GM12878 (cell line): ENCODE measurements around the gene PRKCZ. TPM values are rescaled to one million over a fixed set of nuclear protein-coding genes. Genes with fewer than 3 reads are reported as not detected.

Experiments used
- ATAC-seq: fragments of 200-7000 bp; cut with Tn5 transposase; 3 replicates; pipeline ENCODE4 v1.9.1; 2020; ENCODE audit warnings: mild to moderate bottlenecking, moderate library complexity
- BruUV-seq: library from RNA; stranded (reverse); fragments of 400-500 nt; replicated peaks from 2 replicates; lab custom pipeline; 2021; lab: Mats Ljungman, UMichigan
- CTCF ChIA-PET: fragments of 300-600 bp; sonication (Branson Sonifier 250); formaldehyde crosslinking; extraction: SDS; loops from one replicate; lab custom pipeline; 2021; ENCODE audit warnings: inconsistent platforms; lab: Yijun Ruan, JAX
- POLR2A ChIA-PET: fragments of 350-600 bp; formaldehyde crosslinking; extraction: SDS; loops from one replicate; lab custom pipeline; 2021; ENCODE audit warnings: inconsistent platforms; lab: Charles Lee
- RAD21 ChIA-PET: fragments of 300-600 bp; sonication (Branson Sonifier 250); formaldehyde crosslinking; loops from one replicate; lab custom pipeline; 2023; ENCODE audit warnings: antibody characterized with exemption; ENCODE audit not compliant: unreplicated experiment; lab: Charles Lee
- SMC1A ChIA-PET: fragments of 300-600 bp; sonication (Branson Sonifier 250); formaldehyde crosslinking; loops from one replicate; lab custom pipeline; 2023; ENCODE audit not compliant: unreplicated experiment, uncharacterized antibody; lab: Charles Lee
- DNase-seq: peaks from one replicate; pipeline ENCODE4 v3.0.0-alpha.2; 2011; ENCODE audit warnings: low read depth, low spot score
- FAIRE-seq: peaks from 3 replicates; lab custom pipeline; 2011; peaks lifted over from hg19 to GRCh38; lab: Jason Lieb, UNC
- H2AFZ ChIP-seq: 2 replicates; pipeline ENCODE4 v1.6.0; 2011; ENCODE audit warnings: low read depth, low read length, control low read depth; ENCODE audit not compliant: control insufficient read depth
- H3K27ac ChIP-seq: 2 replicates; pipeline ENCODE4 v1.5.1; 2011; ENCODE audit warnings: control low read depth; ENCODE audit not compliant: control insufficient read depth, insufficient read depth
- H3K27me3 ChIP-seq, 2 experiments: replicated peaks in 1 of 2; 2 replicates each; pipeline versions ENCODE4 v1.6.0 to v1.6.1; 2011; ENCODE audit warnings: low read length in 1 of 2; ENCODE audit not compliant: control insufficient read depth in 2 of 2, insufficient read depth in 2 of 2
- H3K36me3 ChIP-seq, 2 experiments: 2 replicates each; pipeline ENCODE4 v1.5.1; 2011; ENCODE audit warnings: low read length in 1 of 2; ENCODE audit not compliant: control insufficient read depth in 2 of 2, insufficient read depth in 2 of 2
- H3K4me1 ChIP-seq: 2 replicates; pipeline ENCODE4 v1.6.1; 2011; ENCODE audit warnings: mild to moderate bottlenecking, low read length, moderate library complexity, mixed read lengths; ENCODE audit not compliant: control insufficient read depth, insufficient read depth
- H3K4me2 ChIP-seq: 2 replicates; pipeline ENCODE4 v1.6.0; 2011; ENCODE audit warnings: control low read depth; ENCODE audit not compliant: control insufficient read depth, insufficient read depth
- H3K4me3 ChIP-seq: fragments of 200-600 bp; sonication (generic); 2 replicates; pipeline ENCODE4 v1.5.1; 2016
- H3K79me2 ChIP-seq: 2 replicates; pipeline ENCODE4 v1.6.0; 2011; ENCODE audit warnings: low read length; ENCODE audit not compliant: control insufficient read depth, insufficient read depth
- H3K9ac ChIP-seq: 2 replicates; pipeline ENCODE4 v1.8.0; 2011; ENCODE audit warnings: low read length, control low read depth, mixed read lengths; ENCODE audit not compliant: control insufficient read depth, insufficient read depth
- H3K9me3 ChIP-seq: replicated peaks from 3 replicates; pipeline ENCODE4 v1.5.1; 2011; ENCODE audit warnings: mild to moderate bottlenecking, low read length; ENCODE audit not compliant: control insufficient read depth, insufficient read depth
- H4K20me1 ChIP-seq: 2 replicates; pipeline ENCODE4 v1.6.0; 2011; ENCODE audit not compliant: control insufficient read depth, insufficient read depth
- CBFB ChIP-seq: IDR thresholded peaks from 2 replicates; pipeline ENCODE4 v1.6.1; 2016; ENCODE audit warnings: antibody characterized with exemption, low read depth
- FOS ChIP-seq: IDR thresholded peaks from 3 replicates; pipeline ENCODE4 v1.6.1; 2011; ENCODE audit warnings: borderline replicate concordance; ENCODE audit not compliant: insufficient read length; ENCODE audit errors: extremely low read depth
- HDAC6 ChIP-seq: fragments of 200-600 bp; sonication (generic); IDR thresholded peaks from one replicate; pipeline ENCODE4 v1.8.0; 2017; ENCODE audit warnings: antibody characterized with exemption; ENCODE audit not compliant: unreplicated experiment
- LARP7 ChIP-seq: fragments of 450-650 bp; IDR thresholded peaks from 2 replicates; pipeline ENCODE4 v1.6.1; 2017; ENCODE audit warnings: mild to moderate bottlenecking
- PAX8 ChIP-seq: fragments of 450-650 bp; IDR thresholded peaks from 2 replicates; pipeline ENCODE4 v1.6.1; 2017; ENCODE audit warnings: mild to moderate bottlenecking, moderate library complexity
- RBBP5 ChIP-seq: fragments of 200-600 bp; sonication (generic); conservative IDR thresholded peaks from 2 replicates; pipeline ENCODE4 v1.6.1; 2016
- RFX5 ChIP-seq: IDR thresholded peaks from 2 replicates; pipeline ENCODE4 v1.6.1; 2011; ENCODE audit warnings: low read depth, low read length, improper control_type of control experiment
- TAF1 ChIP-seq: IDR thresholded peaks from 2 replicates; pipeline ENCODE4 v1.6.1; 2011; ENCODE audit warnings: mild to moderate bottlenecking, low read depth, low read length, borderline replicate concordance
- ZNF384 ChIP-seq: IDR thresholded peaks from 2 replicates; pipeline ENCODE4 v1.6.1; 2012; ENCODE audit warnings: low read depth, mild to moderate bottlenecking, low read length, improper control_type of control experiment, borderline replicate concordance
- WGBS: methylation state at CpG from one replicate; pipeline ENCODE4 v1.1.6; 2016; ENCODE audit warnings: low lambda C conversion rate; ENCODE audit not compliant: insufficient replicate concordance, insufficient coverage; ENCODE audit errors: missing lambda C conversion rate; 5-methylcytosine and 5-hydroxymethylcytosine counted together
- in situ Hi-C: fragments of 300-500 bp; cut with MboI; formaldehyde crosslinking; loops from 9 replicates; pipeline ENCODE4 v1.14.3; 2018; ENCODE audit warnings: mixed read lengths
- intact Hi-C: fragments of 100-400 bp; cut with micrococcal nuclease; formaldehyde crosslinking; loops from one replicate; pipeline ENCODE4 v1.14.2; 2022; ENCODE audit not compliant: unreplicated experiment
- polyA plus RNA-seq, 11 experiments: library from polyadenylated mRNA; depleted of rRNA in 4 of 11; unstranded in 6 of 11; stranded (reverse) in 5 of 11; fragments of >200 nt; fragmentation: Nextera tagmentation in 4 of 11; fragmentation: Illumina TruSeq in 1 of 11; extraction: Ambion mirVana in 4 of 11; extraction: Trizol in 1 of 11; gene quantifications; 1 replicate in 1 of 11; 2 replicates in 10 of 11; pipeline versions ENCODE4 v1.2.1 to v1.2.3, GENCODE V29; 2011 to 2016; ENCODE audit warnings: inconsistent platforms in 2 of 11, missing spikeins in 2 of 11, low read depth in 1 of 11
- total RNA-seq, 4 experiments: library from RNA; depleted of rRNA in 3 of 4; stranded (reverse); fragments of >200 nt in 3 of 4; fragmentation: Illumina TruSeq in 1 of 4; extraction: Trizol in 1 of 4; gene quantifications; 2 replicates each; pipeline versions ENCODE4 v1.2.1 to v1.2.3, GENCODE V29; 2013 to 2021
- TF ChIP-seq, protein P1 (sequence below): fragments of 450-650 bp; IDR thresholded peaks from 2 replicates; pipeline ENCODE4 v1.6.1; 2017; ENCODE audit warnings: mild to moderate bottlenecking, moderate library complexity
- TF ChIP-seq, protein P2 (sequence below): IDR thresholded peaks from 2 replicates; pipeline ENCODE4 v1.6.1; 2011; ENCODE audit warnings: mild to moderate bottlenecking, low read depth, low read length, moderate library complexity; ENCODE audit not compliant: insufficient replicate concordance
- TF ChIP-seq, protein P3 (sequence below): IDR thresholded peaks from 2 replicates; pipeline ENCODE4 v1.6.1; 2012; ENCODE audit warnings: low read depth, low read length, improper control_type of control experiment

Gene PRKCZ
- total and polyA plus RNA-seq, 10 of the 15 experiments (the other 5 are each of a cell fraction or from before 2014, with no cell fraction given), result 0.05 to 1.9 (median 0.64) TPM; not detected in 1

DNA sequence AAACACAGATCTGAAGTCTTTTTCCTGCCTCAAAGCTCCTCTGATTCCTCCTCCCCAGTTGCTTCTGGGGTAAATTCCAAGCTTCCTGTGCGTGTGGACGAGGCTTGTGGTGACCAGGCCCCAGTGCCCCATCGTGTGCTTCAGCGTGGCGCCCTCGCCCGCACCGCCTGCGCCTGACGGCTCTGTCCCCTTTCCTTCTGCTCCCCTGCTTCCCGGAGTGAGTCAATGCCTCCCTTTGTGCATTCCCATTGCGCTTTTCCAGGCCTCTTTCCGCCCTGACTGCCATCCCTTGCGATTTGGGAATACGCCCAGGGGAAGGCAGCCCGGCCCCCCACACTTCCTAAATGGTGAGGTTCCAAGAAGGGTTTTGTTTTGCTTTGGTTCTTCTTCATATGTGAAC is 108.1 kb downstream of the PRKCZ start:
- WGBS, result 90% methylated on average over 14 of the region's 16 CpGs
- ATAC-seq (no peak), FAIRE-seq (no peak), DNase-seq (no peak)
- H3K4me3 ChIP-seq, result no peak overlapping the region
- H3K27me3 ChIP-seq, result no peaks in the 10 kb centered on the region
- H3K4me1 ChIP-seq, result no peaks in the 10 kb centered on the region
- intact Hi-C loops (no loop called here), in situ Hi-C loops (loop anchor here (5.0 kb wide), 1 partner anchor 51 kb away; no protein-coding TSS in a partner anchor)
- H3K9me3 ChIP-seq, result no peaks in the 10 kb centered on the region
- H2AFZ ChIP-seq, result no peak overlapping the region
- no TSS peak for BruUV-seq
- H3K4me2 ChIP-seq, result no peak overlapping the region
- no peaks in the 10 kb centered on the region for H3K79me2 ChIP-seq
- no peaks in the 10 kb centered on the region for H4K20me1 ChIP-seq
- RAD21 ChIA-PET, result no interaction called here
- CTCF ChIA-PET, result no interaction called here
- no peak overlapping the region for H3K9ac ChIP-seq
- POLR2A ChIA-PET, result no interaction called here
- no peak for TF ChIP-seq PAX8
- no peak for TF ChIP-seq FOS
- no peaks in the 10 kb centered on the region; a peak in 1 of 4 replicates for H3K36me3 ChIP-seq
- H3K27ac ChIP-seq, result no peak overlapping the region
- SMC1A ChIA-PET, result no interaction called here

DNA sequence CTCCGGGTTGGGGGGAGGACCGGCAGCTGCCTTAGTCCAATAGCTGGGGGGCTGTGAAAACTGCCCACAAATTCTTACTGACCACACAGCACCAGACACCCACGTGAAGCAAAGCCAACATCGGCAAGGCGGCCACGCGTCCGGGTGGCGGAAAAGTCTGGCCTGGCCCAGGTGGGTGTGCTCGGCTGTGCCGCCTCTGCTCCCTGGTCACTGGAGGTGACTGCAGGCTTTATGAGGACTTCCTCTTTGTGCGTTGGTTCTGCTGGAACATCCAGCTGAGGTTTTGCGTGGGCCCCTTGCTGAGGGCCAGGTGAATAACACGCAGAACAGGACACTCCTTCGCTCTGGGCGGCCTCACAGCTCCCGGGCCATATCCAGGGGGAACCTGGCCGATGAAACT is 108.9 kb downstream of the PRKCZ start:
- ChIA-PET SMC1A (no interaction called here), RAD21 (no interaction called here), POLR2A (no interaction called here), CTCF (no interaction called here)
- Histone ChIP-seq H3K36me3 (no peaks in the 10 kb centered on the region; a peak in 1 of 4 replicates), H3K9ac (no peak overlapping the region), H3K4me2 (no peak overlapping the region), H3K27me3 (no peaks in the 10 kb centered on the region), H3K4me1 (no peaks in the 10 kb centered on the region), H3K9me3 (no peaks in the 10 kb centered on the region; the same call in 2 of the 3 replicates), H3K4me3 (no peak overlapping the region), H3K27ac (no peak overlapping the region), H3K79me2 (no peaks in the 10 kb centered on the region), H2AFZ (no peak overlapping the region), H4K20me1 (no peaks in the 10 kb centered on the region)
- ATAC-seq (no peak), DNase-seq (no peak), FAIRE-seq (no peak)
- intact Hi-C loops (no loop called here), in situ Hi-C loops (loop anchor here (5.0 kb wide), 1 partner anchor 52 kb away; no protein-coding TSS in a partner anchor)
- no TSS peak for BruUV-seq
- WGBS, result 87% methylated on average over 18 of the region's 18 CpGs
- TF ChIP-seq RFX5 (no peak), CBFB (no peak), RBBP5 (no peak), ZNF384 (no peak), HDAC6 (no peak), LARP7 (no peak), TAF1 (no peak)
- TF ChIP-seq, protein P1, sequence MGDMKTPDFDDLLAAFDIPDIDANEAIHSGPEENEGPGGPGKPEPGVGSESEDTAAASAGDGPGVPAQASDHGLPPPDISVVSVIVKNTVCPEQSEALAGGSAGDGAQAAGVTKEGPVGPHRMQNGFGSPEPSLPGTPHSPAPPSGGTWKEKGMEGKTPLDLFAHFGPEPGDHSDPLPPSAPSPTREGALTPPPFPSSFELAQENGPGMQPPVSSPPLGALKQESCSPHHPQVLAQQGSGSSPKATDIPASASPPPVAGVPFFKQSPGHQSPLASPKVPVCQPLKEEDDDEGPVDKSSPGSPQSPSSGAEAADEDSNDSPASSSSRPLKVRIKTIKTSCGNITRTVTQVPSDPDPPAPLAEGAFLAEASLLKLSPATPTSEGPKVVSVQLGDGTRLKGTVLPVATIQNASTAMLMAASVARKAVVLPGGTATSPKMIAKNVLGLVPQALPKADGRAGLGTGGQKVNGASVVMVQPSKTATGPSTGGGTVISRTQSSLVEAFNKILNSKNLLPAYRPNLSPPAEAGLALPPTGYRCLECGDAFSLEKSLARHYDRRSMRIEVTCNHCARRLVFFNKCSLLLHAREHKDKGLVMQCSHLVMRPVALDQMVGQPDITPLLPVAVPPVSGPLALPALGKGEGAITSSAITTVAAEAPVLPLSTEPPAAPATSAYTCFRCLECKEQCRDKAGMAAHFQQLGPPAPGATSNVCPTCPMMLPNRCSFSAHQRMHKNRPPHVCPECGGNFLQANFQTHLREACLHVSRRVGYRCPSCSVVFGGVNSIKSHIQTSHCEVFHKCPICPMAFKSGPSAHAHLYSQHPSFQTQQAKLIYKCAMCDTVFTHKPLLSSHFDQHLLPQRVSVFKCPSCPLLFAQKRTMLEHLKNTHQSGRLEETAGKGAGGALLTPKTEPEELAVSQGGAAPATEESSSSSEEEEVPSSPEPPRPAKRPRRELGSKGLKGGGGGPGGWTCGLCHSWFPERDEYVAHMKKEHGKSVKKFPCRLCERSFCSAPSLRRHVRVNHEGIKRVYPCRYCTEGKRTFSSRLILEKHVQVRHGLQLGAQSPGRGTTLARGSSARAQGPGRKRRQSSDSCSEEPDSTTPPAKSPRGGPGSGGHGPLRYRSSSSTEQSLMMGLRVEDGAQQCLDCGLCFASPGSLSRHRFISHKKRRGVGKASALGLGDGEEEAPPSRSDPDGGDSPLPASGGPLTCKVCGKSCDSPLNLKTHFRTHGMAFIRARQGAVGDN, result no peak
- TF ChIP-seq, protein P2, sequence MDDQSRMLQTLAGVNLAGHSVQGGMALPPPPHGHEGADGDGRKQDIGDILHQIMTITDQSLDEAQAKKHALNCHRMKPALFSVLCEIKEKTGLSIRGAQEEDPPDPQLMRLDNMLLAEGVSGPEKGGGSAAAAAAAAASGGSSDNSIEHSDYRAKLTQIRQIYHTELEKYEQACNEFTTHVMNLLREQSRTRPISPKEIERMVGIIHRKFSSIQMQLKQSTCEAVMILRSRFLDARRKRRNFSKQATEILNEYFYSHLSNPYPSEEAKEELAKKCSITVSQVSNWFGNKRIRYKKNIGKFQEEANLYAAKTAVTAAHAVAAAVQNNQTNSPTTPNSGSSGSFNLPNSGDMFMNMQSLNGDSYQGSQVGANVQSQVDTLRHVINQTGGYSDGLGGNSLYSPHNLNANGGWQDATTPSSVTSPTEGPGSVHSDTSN, result no peak
- TF ChIP-seq, protein P3, sequence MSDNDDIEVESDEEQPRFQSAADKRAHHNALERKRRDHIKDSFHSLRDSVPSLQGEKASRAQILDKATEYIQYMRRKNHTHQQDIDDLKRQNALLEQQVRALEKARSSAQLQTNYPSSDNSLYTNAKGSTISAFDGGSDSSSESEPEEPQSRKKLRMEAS, result no peak
